Gastroesophageal sphincter (tissue), 4 donors: ENCODE results near the gene SLCO4C1. TPM values are rescaled to one million over a fixed set of nuclear protein-coding genes. Genes with fewer than 3 reads are reported as not detected.

Experiments used
- ATAC-seq: fragments of 150-250 bp; one replicate; pipeline ENCODE4 v1.9.1; 2016; ENCODE audit warnings: mild to moderate bottlenecking, moderate library complexity
- H3K27ac ChIP-seq, 4 donors: fragments of 200-600 bp; sonication (generic) in 3 of 4; 1 replicate in 3 of 4; 2 replicates in 1 of 4; pipeline ENCODE4 v1.5.1; 2016 to 2019
- H3K27me3 ChIP-seq: fragments of 200-600 bp; sonication (generic); one replicate; pipeline ENCODE4 v1.5.1; 2019
- H3K36me3 ChIP-seq, 2 donors: fragments of 200-600 bp; sonication (generic); one replicate each; pipeline ENCODE4 v1.5.1; 2019; ENCODE audit warnings: control low read depth in 1 of 2
- H3K4me1 ChIP-seq, 3 donors: fragments of 200-600 bp; sonication (generic); 1 replicate in 2 of 3; 2 replicates in 1 of 3; pipeline ENCODE4 v1.5.1; 2016 to 2019; ENCODE audit warnings: control low read depth in 2 of 3
- H3K4me3 ChIP-seq, 2 donors: fragments of 200-600 bp; sonication (generic); one replicate each; pipeline ENCODE4 v1.5.1; 2019; ENCODE audit warnings: mild to moderate bottlenecking in 1 of 2, moderate library complexity in 1 of 2
- H3K9me3 ChIP-seq, 3 donors: fragments of 200-600 bp; sonication (generic); one replicate each; pipeline ENCODE4 v1.5.1; 2017 to 2019; ENCODE audit warnings: control low read depth in 2 of 3
- EP300 ChIP-seq: sonication (generic); formaldehyde crosslinking; IDR thresholded peaks from one replicate; pipeline ENCODE4 v1.6.1; 2017; ENCODE audit warnings: antibody characterized with exemption, mild to moderate bottlenecking
- POLR2A ChIP-seq, 2 donors: fragments of 450-650 bp; IDR thresholded peaks; one replicate each; pipeline ENCODE4 v1.6.1; 2017; ENCODE audit warnings: antibody characterized with exemption in 2 of 2, mild to moderate bottlenecking in 2 of 2, moderate library complexity in 1 of 2
- POLR2AphosphoS5 ChIP-seq: sonication (generic); formaldehyde crosslinking; IDR thresholded peaks from one replicate; pipeline ENCODE4 v1.6.1; 2017; ENCODE audit warnings: antibody characterized with exemption
- WGBS, 2 donors: methylation state at CpG; one replicate each; pipeline ENCODE4 v1.1.5; 2018; ENCODE audit warnings: low coverage in 1 of 2; 5-methylcytosine and 5-hydroxymethylcytosine counted together
- total RNA-seq, 4 donors: library from RNA; depleted of rRNA; stranded (reverse); fragments of >200 nt; gene quantifications; one replicate each; pipeline ENCODE4 v1.1.0, GENCODE V29; 2016
- TF ChIP-seq, protein P1 (sequence below), 4 experiments: fragments of 200-600 bp in 2 of 4; fragments of 450-650 bp in 2 of 4; sonication (generic) in 1 of 4; IDR thresholded peaks; one replicate each; pipeline ENCODE4 v1.5.1; 2017 to 2019; ENCODE audit warnings: antibody characterized with exemption in 4 of 4, mild to moderate bottlenecking in 2 of 4, moderate library complexity in 2 of 4

The SLCO4C1 gene
- total RNA-seq, 4 donors from 2014 or later: 0.12 TPM; not detected in 3

DNA sequence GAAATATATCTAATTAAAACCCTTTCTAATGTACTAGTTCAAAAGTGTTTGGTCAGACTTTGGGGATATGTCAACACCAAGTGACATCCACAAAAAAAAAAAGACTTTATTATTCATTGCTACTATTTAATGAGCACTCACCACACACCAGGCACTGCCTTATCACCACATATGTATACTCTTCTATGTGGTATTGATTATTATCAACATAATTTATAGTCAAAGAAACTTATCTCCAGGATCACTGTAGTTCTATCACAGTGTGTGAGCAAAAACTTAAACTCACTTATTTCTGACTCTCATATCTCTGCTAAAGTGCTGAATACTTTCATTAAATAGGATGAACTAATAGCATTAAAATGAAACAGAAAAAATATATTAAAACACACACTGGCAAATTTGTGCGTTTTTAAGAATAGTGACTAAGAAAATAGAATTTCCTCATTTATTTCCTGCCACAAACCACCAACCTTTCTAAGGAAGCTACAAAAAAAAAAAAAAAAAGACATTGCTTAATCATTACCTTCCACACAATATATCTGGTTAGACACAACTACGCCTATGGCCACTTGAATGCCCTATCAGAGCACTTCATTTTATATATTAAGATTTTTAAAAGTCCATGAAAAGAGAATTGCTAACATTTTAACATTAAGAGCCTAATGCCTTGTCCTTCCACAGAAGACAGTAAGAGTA is 12.8 kb downstream of the SLCO4C1 start:
- TF ChIP-seq POLR2AphosphoS5: no peak
- no peak for TF ChIP-seq POLR2A (IDR thresholded peaks at IDR 0.05)
- TF ChIP-seq EP300: no peak
- TF ChIP-seq, protein P1, sequence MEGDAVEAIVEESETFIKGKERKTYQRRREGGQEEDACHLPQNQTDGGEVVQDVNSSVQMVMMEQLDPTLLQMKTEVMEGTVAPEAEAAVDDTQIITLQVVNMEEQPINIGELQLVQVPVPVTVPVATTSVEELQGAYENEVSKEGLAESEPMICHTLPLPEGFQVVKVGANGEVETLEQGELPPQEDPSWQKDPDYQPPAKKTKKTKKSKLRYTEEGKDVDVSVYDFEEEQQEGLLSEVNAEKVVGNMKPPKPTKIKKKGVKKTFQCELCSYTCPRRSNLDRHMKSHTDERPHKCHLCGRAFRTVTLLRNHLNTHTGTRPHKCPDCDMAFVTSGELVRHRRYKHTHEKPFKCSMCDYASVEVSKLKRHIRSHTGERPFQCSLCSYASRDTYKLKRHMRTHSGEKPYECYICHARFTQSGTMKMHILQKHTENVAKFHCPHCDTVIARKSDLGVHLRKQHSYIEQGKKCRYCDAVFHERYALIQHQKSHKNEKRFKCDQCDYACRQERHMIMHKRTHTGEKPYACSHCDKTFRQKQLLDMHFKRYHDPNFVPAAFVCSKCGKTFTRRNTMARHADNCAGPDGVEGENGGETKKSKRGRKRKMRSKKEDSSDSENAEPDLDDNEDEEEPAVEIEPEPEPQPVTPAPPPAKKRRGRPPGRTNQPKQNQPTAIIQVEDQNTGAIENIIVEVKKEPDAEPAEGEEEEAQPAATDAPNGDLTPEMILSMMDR (IDR thresholded peaks at IDR 0.05): no peak
- WGBS, 2 donors: 67 to 76% methylated on average over 1 to 2 of the region's 2 CpGs
- H3K4me3 ChIP-seq: no peak overlapping the region
- no peaks in the 10 kb centered on the region for H3K4me1 ChIP-seq
- H3K9me3 ChIP-seq: no peaks in the 10 kb centered on the region
- no peaks in the 10 kb centered on the region for H3K27me3 ChIP-seq
- H3K27ac ChIP-seq: no peak overlapping the region
- H3K36me3 ChIP-seq: no peaks in the 10 kb centered on the region
- ATAC-seq: no peak

- TF ChIP-seq EP300: no peak
- TF ChIP-seq POLR2A (IDR thresholded peaks at IDR 0.05): no peak
- TF ChIP-seq, protein P1 (IDR thresholded peaks at IDR 0.05): no peak
- no peak for TF ChIP-seq POLR2AphosphoS5
- Histone ChIP-seq H3K4me3 (no peak overlapping the region), H3K4me1 (no peaks in the 10 kb centered on the region), H3K27ac (no peak overlapping the region), H3K36me3 (no peaks in the 10 kb centered on the region), H3K9me3 (no peaks in the 10 kb centered on the region), H3K27me3 (no peaks in the 10 kb centered on the region)
- 68% methylated on average over 1 of the region's 1 CpG; no CpG with 5 or more reads in 1 of the 2 donors for WGBS, 2 donors
- no peak for ATAC-seq
Measured at GRCh38 chr5:102279711-102280110, 16.4 kb downstream of the SLCO4C1 start.

DNA sequence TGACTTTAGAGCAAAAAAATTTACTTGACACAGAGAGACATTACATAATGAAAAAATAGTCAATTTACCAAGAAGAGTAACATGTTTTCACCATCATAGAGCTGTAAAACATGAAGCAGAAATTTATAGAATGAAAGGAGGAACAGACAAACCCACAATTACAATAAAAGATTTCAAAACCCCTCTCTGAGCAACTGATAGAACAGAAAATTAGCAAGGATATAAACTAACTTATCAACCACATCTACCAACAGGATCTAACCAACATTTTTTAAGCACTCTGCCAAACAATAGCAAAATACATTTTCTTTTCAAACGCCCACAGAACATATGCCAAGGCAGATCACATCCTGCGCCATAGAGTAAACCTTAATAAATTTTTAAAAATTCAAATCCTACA is 17.9 kb downstream of the SLCO4C1 start:
- no peaks in the 10 kb centered on the region for H3K27me3 ChIP-seq
- H3K4me1 ChIP-seq: no peaks in the 10 kb centered on the region
- no peak for TF ChIP-seq POLR2AphosphoS5
- TF ChIP-seq, protein P1 (IDR thresholded peaks at IDR 0.05): no peak
- no peak for TF ChIP-seq POLR2A (IDR thresholded peaks at IDR 0.05)
- no peak for TF ChIP-seq EP300
- H3K9me3 ChIP-seq: no peaks in the 10 kb centered on the region
- no peak overlapping the region for H3K27ac ChIP-seq
- H3K4me3 ChIP-seq: no peak overlapping the region
- H3K36me3 ChIP-seq: no peaks in the 10 kb centered on the region
- WGBS, 2 donors: 81 to 100% methylated on average over 1 to 2 of the region's 2 CpGs
- ATAC-seq: no peak

DNA sequence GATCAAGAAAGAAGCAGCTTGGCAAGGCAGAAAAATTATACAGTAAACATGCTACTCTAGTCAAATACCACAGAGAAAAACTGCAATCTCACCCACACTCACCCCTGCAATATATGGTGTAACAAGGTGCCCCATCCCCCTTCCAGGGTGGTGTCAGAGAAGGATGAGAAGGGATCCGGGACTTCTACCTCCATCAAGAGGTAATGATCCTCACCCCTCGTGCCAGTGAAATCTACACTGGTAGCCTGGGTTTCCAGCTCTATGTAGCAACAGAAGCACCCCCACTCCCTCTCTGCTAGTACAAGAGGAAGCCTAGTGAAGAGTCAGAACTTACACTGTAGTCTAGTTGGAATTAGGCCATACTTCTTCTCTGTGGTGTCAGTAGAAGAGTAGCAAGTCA is 18.9 kb downstream of the SLCO4C1 start:
- 67 to 83% methylated on average over 1 to 2 of the region's 2 CpGs for WGBS, 2 donors
- no peaks in the 10 kb centered on the region for H3K36me3 ChIP-seq
- no peaks in the 10 kb centered on the region for H3K27me3 ChIP-seq
- no peak overlapping the region for H3K4me3 ChIP-seq
- H3K27ac ChIP-seq: no peak overlapping the region
- H3K4me1 ChIP-seq: no peaks in the 10 kb centered on the region
- no peak for ATAC-seq
- TF ChIP-seq, protein P1 (IDR thresholded peaks at IDR 0.05): no peak
- TF ChIP-seq POLR2A (IDR thresholded peaks at IDR 0.05) (no peak), EP300 (no peak)
- H3K9me3 ChIP-seq: no peaks in the 10 kb centered on the region

GRCh38 chr5:102271759-102272158 is 24.3 kb downstream of the SLCO4C1 start:
- no peak for ATAC-seq
- WGBS, 2 donors: 63 to 65% methylated on average over 3 of the region's 3 CpGs
- H3K27me3 ChIP-seq: no peaks in the 10 kb centered on the region
- no peaks in the 10 kb centered on the region for H3K4me1 ChIP-seq
- H3K9me3 ChIP-seq: peaks cover 0 to 20% (median 0%) of the 10 kb centered on the region in 3 donors
- TF ChIP-seq EP300 (no peak), POLR2A (IDR thresholded peaks at IDR 0.05) (no peak), POLR2AphosphoS5 (no peak)
- TF ChIP-seq, protein P1 (IDR thresholded peaks at IDR 0.05): no peak
- H3K4me3 ChIP-seq: no peak overlapping the region
- H3K27ac ChIP-seq: no peak overlapping the region
- no peaks in the 10 kb centered on the region for H3K36me3 ChIP-seq
